HCT116 (cell line): ENCODE data around the gene GGT7. TPM values are rescaled to one million over a fixed set of nuclear protein-coding genes. Genes with fewer than 3 reads are reported as not detected.

Experiments used
- ATAC-seq: fragments of 200-7000 bp; cut with Tn5 transposase; 2 replicates; pipeline ENCODE4 v1.9.1; 2020; ENCODE audit warnings: mild to moderate bottlenecking, moderate library complexity
- BruUV-seq: library from RNA; stranded (reverse); fragments of 400-500 nt; replicated peaks from 2 replicates; lab custom pipeline; 2021; lab: Mats Ljungman, UMichigan
- CTCF ChIA-PET: fragments of 300-600 bp; sonication (Branson Sonifier 250); formaldehyde crosslinking; loops from one replicate; lab custom pipeline; 2021; ENCODE audit warnings: antibody characterized with exemption; lab: Charles Lee
- POLR2A ChIA-PET: fragments of 300-600, 350-600 bp; sonication (Branson Sonifier 250); formaldehyde crosslinking; loops from one replicate; lab custom pipeline; 2021; ENCODE audit warnings: antibody characterized with exemption; lab: Charles Lee
- RAD21 ChIA-PET, 2 experiments: fragments of 300-600 bp; sonication (Branson Sonifier 250); formaldehyde crosslinking; loops; one replicate each; lab custom pipeline; 2023; ENCODE audit warnings: low total read pairs in 2 of 2; ENCODE audit not compliant: uncharacterized antibody in 2 of 2, unreplicated experiment in 2 of 2, low non-redundant PET in 1 of 2; lab: Charles Lee
- DNase-seq: peaks from one replicate; pipeline ENCODE4 v3.0.0-alpha.2; 2010; ENCODE audit warnings: low read depth, low spot score
- H2AFZ ChIP-seq: fragments of 200-600 bp; shearing (Covaris generic), sonication (generic); 2 replicates; pipeline ENCODE4 v1.6.1; 2017; ENCODE audit warnings: low read depth, mixed run types, mixed read lengths, antibody characterized with exemption, low read length; ENCODE audit not compliant: poor library complexity, severe bottlenecking
- H3K27ac ChIP-seq: 2 replicates; pipeline ENCODE4 v1.5.1; 2012; ENCODE audit warnings: low read depth, low read length
- H3K27me3 ChIP-seq: fragments of 200-600 bp; sonication (generic); 2 replicates; pipeline ENCODE4 v1.6.1; 2016; ENCODE audit warnings: mixed run types, low read length, mixed read lengths; ENCODE audit not compliant: insufficient read depth
- H3K36me3 ChIP-seq, 2 experiments: fragments of 200-500 bp in 1 of 2; fragments of 200-600 bp in 1 of 2; sonication (Bioruptor generic) in 1 of 2; sonication (generic) in 1 of 2; 2 replicates each; pipeline versions ENCODE4 v1.5.1 to v1.6.1; 2014 to 2016; ENCODE audit warnings: low read length in 2 of 2, inconsistent platforms in 1 of 2, mixed read lengths in 1 of 2, mixed run types in 1 of 2; ENCODE audit not compliant: insufficient read depth in 2 of 2, control insufficient read depth in 1 of 2
- H3K4me1 ChIP-seq, 2 experiments: fragments of 200-600 bp in 1 of 2; sonication (generic) in 1 of 2; 2 replicates each; pipeline versions ENCODE4 v1.5.1 to v1.6.1; 2012 to 2017; ENCODE audit warnings: low read length in 2 of 2, inconsistent platforms in 1 of 2, mild to moderate bottlenecking in 1 of 2, mixed read lengths in 1 of 2, mixed run types in 1 of 2, moderate library complexity in 1 of 2; ENCODE audit not compliant: insufficient read depth in 2 of 2, control insufficient read depth in 1 of 2
- H3K4me2 ChIP-seq: fragments of 200-600 bp; sonication (generic); 2 replicates; pipeline ENCODE4 v1.6.1; 2017; ENCODE audit warnings: mixed run types, low read length, mixed read lengths
- H3K4me3 ChIP-seq, 2 experiments: fragments of 200-600 bp in 1 of 2; sonication (generic) in 1 of 2; replicated peaks in 1 of 2; 2 replicates each; pipeline ENCODE4 v1.5.1; 2011 to 2016; ENCODE audit warnings: low read length in 2 of 2, control low read depth in 1 of 2, low read depth in 1 of 2, mild to moderate bottlenecking in 1 of 2, mixed read lengths in 1 of 2, mixed run types in 1 of 2
- H3K79me2 ChIP-seq: fragments of 200-600 bp; sonication (generic); 2 replicates; pipeline ENCODE4 v1.6.1; 2017; ENCODE audit warnings: mild to moderate bottlenecking, mixed run types, low read length, moderate library complexity, mixed read lengths; ENCODE audit not compliant: insufficient read depth
- H3K9ac ChIP-seq: fragments of 200-600 bp; sonication (generic); 2 replicates; pipeline ENCODE4 v1.6.1; 2016; ENCODE audit warnings: low read length, mixed read lengths
- H3K9me2 ChIP-seq: fragments of 200-600 bp; sonication (generic), shearing (Covaris generic); 2 replicates; pipeline ENCODE4 v1.6.1; 2017; ENCODE audit warnings: mixed run types, mild to moderate bottlenecking, moderate library complexity; ENCODE audit not compliant: insufficient read depth
- H3K9me3 ChIP-seq, 2 experiments: fragments of 200-500 bp in 1 of 2; fragments of 200-600 bp in 1 of 2; sonication (Bioruptor generic) in 1 of 2; sonication (generic) in 1 of 2; 2 replicates each; pipeline ENCODE4 v1.6.1; 2014 to 2017; ENCODE audit warnings: low read length in 2 of 2, mixed read lengths in 2 of 2, inconsistent platforms in 1 of 2, low read depth in 1 of 2, mild to moderate bottlenecking in 1 of 2, mixed run types in 1 of 2, moderate library complexity in 1 of 2; ENCODE audit not compliant: control insufficient read depth in 1 of 2, insufficient read depth in 1 of 2
- H4K20me1 ChIP-seq: fragments of 200-600 bp; sonication (generic), shearing (Covaris generic); 2 replicates; pipeline ENCODE4 v1.6.1; 2017; ENCODE audit warnings: mixed run types, mild to moderate bottlenecking, moderate library complexity; ENCODE audit not compliant: insufficient read depth
- ATF3 ChIP-seq: IDR thresholded peaks from 2 replicates; pipeline ENCODE4 v1.6.1; 2012
- CEBPB ChIP-seq: IDR thresholded peaks from 2 replicates; pipeline ENCODE4 v1.6.1; 2012; ENCODE audit warnings: low read depth
- CTCF ChIP-seq, 3 experiments: fragments of 200-600 bp in 1 of 3; sonication (generic) in 1 of 3; IDR thresholded peaks in 2 of 3; conservative IDR thresholded peaks in 1 of 3; 2 replicates each; pipeline ENCODE4 v1.5.1; 2012 to 2017; ENCODE audit warnings: low read depth in 2 of 3, low read length in 2 of 3, antibody characterized with exemption in 1 of 3, borderline replicate concordance in 1 of 3, control low read depth in 1 of 3, mild to moderate bottlenecking in 1 of 3, mixed read lengths in 1 of 3, mixed run types in 1 of 3, moderate library complexity in 1 of 3; ENCODE audit not compliant: insufficient read depth in 1 of 3
- EZH2 ChIP-seq: fragments of 200-600 bp; sonication (generic); IDR thresholded peaks from 2 replicates; pipeline ENCODE4 v1.6.1; 2017; ENCODE audit warnings: antibody characterized with exemption, mixed run types
- EZH2phosphoT487 ChIP-seq: fragments of 200-600 bp; IDR thresholded peaks from 2 replicates; pipeline ENCODE4 v1.6.1; 2018; ENCODE audit warnings: antibody characterized with exemption, borderline replicate concordance
- FOSL1 ChIP-seq: IDR thresholded peaks from 2 replicates; pipeline ENCODE4 v1.6.1; 2012; ENCODE audit warnings: low read depth
- JUND ChIP-seq: IDR thresholded peaks from 2 replicates; pipeline ENCODE4 v1.6.1; 2012
- MAX ChIP-seq: IDR thresholded peaks from 2 replicates; pipeline ENCODE4 v1.6.1; 2012
- POLR2A ChIP-seq: IDR thresholded peaks from 2 replicates; pipeline ENCODE4 v1.7.0; 2011; ENCODE audit warnings: borderline replicate concordance; ENCODE audit not compliant: insufficient read depth, insufficient read length; ENCODE audit errors: extremely low read depth
- POLR2AphosphoS5 ChIP-seq: IDR thresholded peaks from 2 replicates; pipeline ENCODE4 v1.6.1; 2011; ENCODE audit warnings: mild to moderate bottlenecking, low read depth, low read length, moderate library complexity
- SP1 ChIP-seq: IDR thresholded peaks from 2 replicates; pipeline ENCODE4 v1.6.1; 2012; ENCODE audit warnings: low read depth
- SRF ChIP-seq: IDR thresholded peaks from 2 replicates; pipeline ENCODE4 v1.6.1; 2012; ENCODE audit warnings: low read depth
- TCF7L2 ChIP-seq: IDR thresholded peaks from 2 replicates; pipeline ENCODE4 v1.7.0; 2011; ENCODE audit warnings: borderline replicate concordance, inconsistent platforms; ENCODE audit not compliant: insufficient read depth, insufficient read length; ENCODE audit errors: extremely low read depth
- YY1 ChIP-seq: IDR thresholded peaks from 2 replicates; pipeline ENCODE4 v1.6.1; 2011; ENCODE audit warnings: low read length, low read depth, moderate library complexity, mild to moderate bottlenecking; ENCODE audit not compliant: insufficient replicate concordance; ENCODE audit errors: extremely low read depth
- ZBTB33 ChIP-seq: IDR thresholded peaks from 2 replicates; pipeline ENCODE4 v1.6.1; 2011; ENCODE audit warnings: mild to moderate bottlenecking, low read length, moderate library complexity; ENCODE audit not compliant: insufficient replicate concordance; ENCODE audit errors: extremely low read depth
- ZNF274 ChIP-seq: fragments of 200-500 bp; sonication (Bioruptor generic); IDR thresholded peaks from 2 replicates; pipeline ENCODE4 v1.6.1; 2014; ENCODE audit warnings: mild to moderate bottlenecking, low read depth, low read length, inconsistent platforms
- intact Hi-C: fragments of 100-400 bp; cut with micrococcal nuclease; formaldehyde crosslinking; loops from 2 replicates; pipeline ENCODE4 v1.10.0; 2022
- total RNA-seq: library from RNA; stranded (reverse); gene quantifications from one replicate; pipeline ENCODE4 v1.2.1, GENCODE V29; 2021; ENCODE audit not compliant: unreplicated experiment

GGT7 gene
- total RNA-seq, 1 experiment from 2014 or later: 9.4 TPM

- H3K79me2 ChIP-seq: peaks cover 56% of the 10 kb centered on the region
- CTCF ChIA-PET: interaction anchor here (1.1 kb wide), 1 partner anchor 9 kb away, joined by 3 read pairs; no protein-coding TSS in a partner anchor
- H2AFZ ChIP-seq: no peak overlapping the region
Measured at GRCh38 chr20:34824452-34824805, 48.2 kb downstream of the GGT7 start.

GRCh38 chr20:34824026-34824425 lies 48.6 kb downstream of the GGT7 start:
- peaks cover 8% of the 10 kb centered on the region; the same call in 1 of the 2 replicates for H4K20me1 ChIP-seq
- H3K9ac ChIP-seq: peak overlapping the region; percentile 93
- no peak for ATAC-seq
- no peaks in the 10 kb centered on the region for H3K27me3 ChIP-seq
- H3K4me3 ChIP-seq: peak overlapping the region; percentile 79 to 98
- intact Hi-C loops: no loop called here
- H3K36me3 ChIP-seq: no peaks in the 10 kb centered on the region
- H3K9me3 ChIP-seq: no peaks in the 10 kb centered on the region
- RAD21 ChIA-PET: no interaction called here
- POLR2A ChIA-PET: interaction anchor here (0.7 to 1.2 kb wide), 2 partner anchors 12 to 226 kb away, joined by 3 read pairs; no protein-coding TSS in a partner anchor
- peak overlapping the region; percentile 84; the same call in 1 of the 2 replicates for H3K27ac ChIP-seq
- BruUV-seq: no TSS peak
- peaks cover 15% of the 10 kb centered on the region in 2 experiments for H3K4me1 ChIP-seq
- H3K4me2 ChIP-seq: peak overlapping the region; percentile 82
- CTCF ChIA-PET: interaction anchor here (1.1 kb wide), 1 partner anchor 9 kb away, joined by 3 read pairs; no protein-coding TSS in a partner anchor
- H3K79me2 ChIP-seq: peaks cover 60% of the 10 kb centered on the region
- DNase-seq: no peak
- H2AFZ ChIP-seq: no peak overlapping the region
- no peaks in the 10 kb centered on the region for H3K9me2 ChIP-seq
- no peak for TF ChIP-seq ATF3
- no peak for TF ChIP-seq CEBPB
- TF ChIP-seq CTCF (IDR thresholded peaks at IDR 0.05 in 2 of 3, conservative IDR thresholded peaks at IDR 0.05 in 1 of 3; ENCODE audit: borderline replicate concordance in 1 of 3, insufficient read depth in 1 of 3, low read depth in 2 of 3, low read length in 2 of 3): no peak
- no peak for TF ChIP-seq MAX
- no peak for TF ChIP-seq ZBTB33
- TF ChIP-seq EZH2: no peak
- no peak for TF ChIP-seq TCF7L2
- no peak for TF ChIP-seq FOSL1
- TF ChIP-seq EZH2phosphoT487: no peak
- TF ChIP-seq POLR2AphosphoS5: no peak
- no peak for TF ChIP-seq JUND

More at GRCh38 chr20:34824452-34824805, 48.2 kb downstream of the GGT7 start:
- DNase-seq (peak; percentile 82), ATAC-seq (peak; percentile 80)
- RAD21 ChIA-PET: no interaction called here
- peak overlapping the region; percentile 93 for H3K9ac ChIP-seq
- H3K9me3 ChIP-seq: no peaks in the 10 kb centered on the region
- TF ChIP-seq SRF (peak; percentile 26; the same call in 1 of the 2 replicates), YY1 (no peak), ZNF274 (no peak), POLR2AphosphoS5 (peak; percentile 71), POLR2A (peak; percentile 75), SP1 (peak; percentile 76), MAX (peak; percentile 45)
- no peaks in the 10 kb centered on the region for H3K36me3 ChIP-seq
- no TSS peak for BruUV-seq
- H3K4me2 ChIP-seq: peak overlapping the region; percentile 82
- peaks cover 15% of the 10 kb centered on the region in 2 experiments for H3K4me1 ChIP-seq
- intact Hi-C loops: no loop called here
- POLR2A ChIA-PET: interaction anchor here (0.7 to 1.2 kb wide), 2 partner anchors 12 to 226 kb away, joined by 3 read pairs; no protein-coding TSS in a partner anchor
- peak overlapping the region; percentile 84 for H3K27ac ChIP-seq
- no peaks in the 10 kb centered on the region for H3K9me2 ChIP-seq
- H4K20me1 ChIP-seq: peaks cover 6% of the 10 kb centered on the region; the same call in 1 of the 2 replicates
- peak overlapping the region; percentile 79 to 98 for H3K4me3 ChIP-seq
- H3K27me3 ChIP-seq: no peaks in the 10 kb centered on the region
